ENCODE data around the gene KDM8.

GRCh38 chr16:27234603-27235002, 31.3 kb downstream of the KDM8 start:
- TF ChIP-seq GABPA (IDR thresholded peaks at IDR 0.05 in 1 of 2, conservative IDR thresholded peaks at IDR 0.05 in 1 of 2), result no peak
- TF ChIP-seq CTCF (IDR thresholded peaks at IDR 0.05; ENCODE audit: low read depth, low read length, missing input control), result no peak
- TF ChIP-seq YY1 (IDR thresholded peaks at IDR 0.05), result no peak
- no peak for TF ChIP-seq TAF1 (conservative IDR thresholded peaks at IDR 0.05)
- TF ChIP-seq SP1 (IDR thresholded peaks at IDR 0.05), result no peak
- TF ChIP-seq MAX (IDR thresholded peaks at IDR 0.05), result no peak
- TF ChIP-seq REST (IDR thresholded peaks at IDR 0.05), result no peak
- TF ChIP-seq JUND (IDR thresholded peaks at IDR 0.05), result no peak
